MM.1S (cell line): Measurements from ENCODE around the gene ACSL5.

Source experiments
- DNase-seq: peaks from one replicate; pipeline ENCODE4 v3.0.0-alpha.2; 2015
- H2AFZ ChIP-seq: fragments of 300-600 bp; sonication (generic); 2 replicates; pipeline ENCODE4 v1.6.0; 2016; ENCODE audit warnings: antibody characterized with exemption, low read length
- H3F3A ChIP-seq: fragments of 300-600 bp; sonication (generic); 2 replicates; pipeline ENCODE4 v1.6.1; 2016; ENCODE audit warnings: mild to moderate bottlenecking, antibody characterized with exemption, low read length, moderate library complexity, mixed read lengths; ENCODE audit not compliant: insufficient read depth
- H3K27ac ChIP-seq: fragments of 300-600 bp; sonication (generic); 2 replicates; pipeline ENCODE4 v1.5.1; 2016; ENCODE audit warnings: mild to moderate bottlenecking, low read length
- H3K27me3 ChIP-seq: fragments of 300-600 bp; sonication (generic); replicated peaks from 2 replicates; pipeline ENCODE4 v1.6.0; 2016; ENCODE audit warnings: low read length; ENCODE audit not compliant: insufficient read depth
- H3K36me3 ChIP-seq: fragments of 300-600 bp; sonication (generic); replicated peaks from 2 replicates; pipeline ENCODE4 v1.6.1; 2016; ENCODE audit warnings: mild to moderate bottlenecking, low read length, mixed read lengths; ENCODE audit not compliant: insufficient read depth
- H3K4me1 ChIP-seq: fragments of 300-600 bp; sonication (generic); 2 replicates; pipeline ENCODE4 v1.6.1; 2016; ENCODE audit warnings: low read length, mixed read lengths
- H3K4me2 ChIP-seq: fragments of 300-600 bp; sonication (generic); 2 replicates; pipeline ENCODE4 v1.6.0; 2016; ENCODE audit warnings: low read depth, low read length
- H3K4me3 ChIP-seq: fragments of 300-600 bp; sonication (generic); 2 replicates; pipeline ENCODE4 v1.5.1; 2016; ENCODE audit warnings: low read length, mixed read lengths
- H3K79me2 ChIP-seq: fragments of 300-600 bp; sonication (generic); 2 replicates; pipeline ENCODE4 v1.6.1; 2016; ENCODE audit warnings: mixed run types, low read length, mixed read lengths
- H3K9ac ChIP-seq: fragments of 300-600 bp; sonication (generic); 2 replicates; pipeline ENCODE4 v1.6.1; 2016; ENCODE audit warnings: low read length, mixed read lengths
- H3K9me2 ChIP-seq: fragments of 300-600 bp; sonication (generic); replicated peaks from 2 replicates; pipeline ENCODE4 v1.6.1; 2016; ENCODE audit warnings: mild to moderate bottlenecking, low read length, mixed read lengths; ENCODE audit not compliant: insufficient read depth
- H3K9me3 ChIP-seq: fragments of 300-600 bp; sonication (generic); replicated peaks from 2 replicates; pipeline ENCODE4 v1.6.1; 2016; ENCODE audit warnings: mild to moderate bottlenecking, low read length, mixed read lengths; ENCODE audit not compliant: insufficient read depth
- H4K20me1 ChIP-seq: fragments of 300-600 bp; sonication (generic); 2 replicates; pipeline ENCODE4 v1.6.1; 2016; ENCODE audit warnings: mild to moderate bottlenecking, low read length, moderate library complexity, mixed read lengths; ENCODE audit not compliant: insufficient read depth
- CTCF ChIP-seq: fragments of 300-600 bp; sonication (generic); IDR thresholded peaks from 2 replicates; pipeline ENCODE4 v1.5.1; 2016; ENCODE audit warnings: antibody characterized with exemption, low read length, mixed read lengths
- EZH2 ChIP-seq: fragments of 300-600 bp; sonication (generic); optimal IDR thresholded peaks from 2 replicates; pipeline ENCODE3; 2017; ENCODE audit warnings: low read depth, mild to moderate bottlenecking, antibody characterized with exemption, low read length, mixed read lengths
- EZH2phosphoT487 ChIP-seq: fragments of 300-600 bp; sonication (generic); IDR thresholded peaks from 2 replicates; pipeline ENCODE4 v1.6.1; 2018; ENCODE audit warnings: antibody characterized with exemption, low read length

Gene ACSL5

GRCh38 chr10:112343056-112343806, 30.7 kb upstream of the ACSL5 start:
- H3F3A ChIP-seq: no peaks in the 10 kb centered on the region
- H2AFZ ChIP-seq: no peak overlapping the region
- no peak overlapping the region for H3K27ac ChIP-seq
- H3K36me3 ChIP-seq: no peaks in the 10 kb centered on the region
- H3K27me3 ChIP-seq: no peaks in the 10 kb centered on the region
- no peaks in the 10 kb centered on the region for H3K4me1 ChIP-seq
- no peak for DNase-seq
- H3K79me2 ChIP-seq: no peaks in the 10 kb centered on the region
- no peak overlapping the region for H3K4me2 ChIP-seq
- no peaks in the 10 kb centered on the region for H3K9me2 ChIP-seq
- H4K20me1 ChIP-seq: no peaks in the 10 kb centered on the region
- no peaks in the 10 kb centered on the region for H3K9me3 ChIP-seq
- H3K9ac ChIP-seq: no peak overlapping the region
- TF ChIP-seq CTCF (no peak), EZH2 (no peak), EZH2phosphoT487 (no peak)
- H3K4me3 ChIP-seq: no peak overlapping the region

GRCh38 chr10:112344261-112344660, 29.7 kb upstream of the ACSL5 start:
- Histone ChIP-seq H3K9me2 (no peaks in the 10 kb centered on the region), H3K27ac (no peak overlapping the region), H4K20me1 (no peaks in the 10 kb centered on the region), H3K4me1 (no peaks in the 10 kb centered on the region), H2AFZ (no peak overlapping the region), H3K4me2 (no peak overlapping the region), H3K9me3 (no peaks in the 10 kb centered on the region), H3K27me3 (no peaks in the 10 kb centered on the region), H3F3A (no peaks in the 10 kb centered on the region), H3K9ac (no peak overlapping the region), H3K36me3 (no peaks in the 10 kb centered on the region), H3K79me2 (no peaks in the 10 kb centered on the region), H3K4me3 (no peak overlapping the region)
- DNase-seq: no peak
- TF ChIP-seq CTCF (no peak), EZH2 (no peak), EZH2phosphoT487 (no peak)

GRCh38 chr10:112345202-112345601, 28.7 kb upstream of the ACSL5 start:
- no peaks in the 10 kb centered on the region for H3K36me3 ChIP-seq
- no peaks in the 10 kb centered on the region for H4K20me1 ChIP-seq
- H3F3A ChIP-seq: no peaks in the 10 kb centered on the region
- H3K9me2 ChIP-seq: no peaks in the 10 kb centered on the region
- no peaks in the 10 kb centered on the region for H3K27me3 ChIP-seq
- TF ChIP-seq EZH2: no peak
- no peak for TF ChIP-seq EZH2phosphoT487
- TF ChIP-seq CTCF: no peak
- H3K4me3 ChIP-seq: no peak overlapping the region
- no peaks in the 10 kb centered on the region for H3K79me2 ChIP-seq
- no peak overlapping the region for H2AFZ ChIP-seq
- no peaks in the 10 kb centered on the region for H3K9me3 ChIP-seq
- H3K27ac ChIP-seq: no peak overlapping the region
- H3K9ac ChIP-seq: no peak overlapping the region
- H3K4me2 ChIP-seq: no peak overlapping the region
- no peak for DNase-seq
- no peaks in the 10 kb centered on the region for H3K4me1 ChIP-seq
